Adipose tissue (tissue), 3 donors: ENCODE results near the gene ENPP6. TPM values are rescaled to one million over a fixed set of nuclear protein-coding genes. Genes with fewer than 3 reads are reported as not detected.

Experiments
- H3K27ac ChIP-seq: one replicate; pipeline ENCODE4 v1.5.1; 2013; ENCODE audit warnings: low read depth, low read length
- WGBS, 3 donors: extraction: QIAGEN DNeasy Blood & Tissue Kit; methylation state at CpG; one replicate each; pipeline ENCODE4 v1.1.7; 2013; 5-methylcytosine and 5-hydroxymethylcytosine counted together
- polyA plus RNA-seq, 3 donors: library from polyadenylated mRNA; stranded (reverse); fragments of 200-250 nt; gene quantifications; one replicate each; pipeline ENCODE4 v1.2.3, GENCODE V29; 2013
- donor health status: healthy with polysubstance abuse.
- donor health status: Bipolar disorder and iron deficiency.
- donor health status: healthy.

ENPP6 gene
- polyA plus RNA-seq, 3 donors, result 0.02 to 0.11 (median 0.03) TPM

GRCh38 chr4:184099535-184099966, 118.1 kb downstream of the ENPP6 start:
- 68 to 89% (median 82%) methylated on average over 10 of the region's 10 CpGs for WGBS, 3 donors
- H3K27ac ChIP-seq, result no peak overlapping the region

GRCh38 chr4:184099000-184099399, 118.7 kb downstream of the ENPP6 start:
- no peak overlapping the region for H3K27ac ChIP-seq
- WGBS, 3 donors, result 81 to 90% (median 89%) methylated on average over 4 of the region's 4 CpGs

- whole genome bisulfite sequencing, 3 donors, result 91 to 98% (median 96%) methylated on average over 13 of the region's 13 CpGs
- H3K27ac ChIP-seq, result no peak overlapping the region
These were observed 119.9 kb downstream of the ENPP6 start for GRCh38 chr4:184097815-184098214.

- no peak overlapping the region for H3K27ac ChIP-seq
- WGBS, 3 donors, result 22 to 60% (median 34%) methylated on average over 26 of the region's 26 CpGs
These were observed 120.5 kb downstream of the ENPP6 start for GRCh38 chr4:184097241-184097605.

GRCh38 chr4:184096561-184097240, 121.0 kb downstream of the ENPP6 start:
- H3K27ac ChIP-seq, result no peak overlapping the region
- WGBS, 3 donors, result 60 to 69% (median 61%) methylated on average over 13 of the region's 13 CpGs

GRCh38 chr4:184094532-184095159, 123.0 kb downstream of the ENPP6 start:
- H3K27ac ChIP-seq, result no peak overlapping the region
- WGBS, 3 donors, result 67 to 71% (median 67%) methylated on average over 8 of the region's 8 CpGs

- WGBS, 3 donors, result 79 to 93% (median 88%) methylated on average over 9 of the region's 9 CpGs
- no peak overlapping the region for H3K27ac ChIP-seq
These were observed 125.7 kb downstream of the ENPP6 start for GRCh38 chr4:184091986-184092385.

- H3K27ac ChIP-seq, result no peak overlapping the region
- WGBS, 3 donors, result 82 to 90% (median 84%) methylated on average over 3 of the region's 3 CpGs
These were observed 127.1 kb downstream of the ENPP6 start for GRCh38 chr4:184090571-184090970.

GRCh38 chr4:184080674-184081073, 137.0 kb downstream of the ENPP6 start:
- WGBS, 3 donors, result 58 to 69% (median 65%) methylated on average over 8 of the region's 8 CpGs
- H3K27ac ChIP-seq, result no peak overlapping the region

GRCh38 chr4:184074677-184075388, 142.8 kb downstream of the ENPP6 start:
- 85 to 96% (median 91%) methylated on average over 5 of the region's 5 CpGs for WGBS, 3 donors
- no peak overlapping the region for H3K27ac ChIP-seq

- no peak overlapping the region for H3K27ac ChIP-seq
- WGBS, 3 donors, result 57 to 82% (median 67%) methylated on average over 9 of the region's 9 CpGs
These were observed 149.6 kb downstream of the ENPP6 start for GRCh38 chr4:184067931-184068554.

GRCh38 chr4:184066584-184067300, 150.9 kb downstream of the ENPP6 start:
- 30 to 41% (median 36%) methylated on average over 9 of the region's 9 CpGs for WGBS, 3 donors
- no peak overlapping the region for H3K27ac ChIP-seq

GRCh38 chr4:184064877-184065276, 152.8 kb downstream of the ENPP6 start:
- WGBS, 3 donors, result 38 to 91% (median 77%) methylated on average over 5 of the region's 5 CpGs

GRCh38 chr4:184062769-184063168, 154.9 kb downstream of the ENPP6 start:
- no peak overlapping the region for H3K27ac ChIP-seq
- WGBS, 3 donors, result 89 to 94% (median 90%) methylated on average over 7 of the region's 7 CpGs

More at GRCh38 chr4:184064877-184065276, 152.8 kb downstream of the ENPP6 start:
- no peak overlapping the region for H3K27ac ChIP-seq

- WGBS, 3 donors, result 83 to 97% (median 96%) methylated on average over 7 of the region's 7 CpGs
- H3K27ac ChIP-seq, result no peak overlapping the region
These were observed 156.1 kb downstream of the ENPP6 start for GRCh38 chr4:184061582-184061981.

GRCh38 chr4:184059099-184059498, 158.6 kb downstream of the ENPP6 start:
- WGBS, 3 donors, result 78 to 97% (median 93%) methylated on average over 3 of the region's 3 CpGs

GRCh38 chr4:184058026-184058425, 159.6 kb downstream of the ENPP6 start:
- no peak overlapping the region for H3K27ac ChIP-seq
- WGBS, 3 donors, result 70 to 85% (median 76%) methylated on average over 6 of the region's 6 CpGs

More at GRCh38 chr4:184059099-184059498, 158.6 kb downstream of the ENPP6 start:
- no peak overlapping the region for H3K27ac ChIP-seq

- H3K27ac ChIP-seq, result no peak overlapping the region
- 84 to 86% (median 85%) methylated on average over 14 of the region's 14 CpGs for WGBS, 3 donors
These were observed 160.8 kb downstream of the ENPP6 start for GRCh38 chr4:184056877-184057276.
